GM12878 (cell line): ENCODE data around the gene KCNK1. TPM values are rescaled to one million over a fixed set of nuclear protein-coding genes. Genes with fewer than 3 reads are reported as not detected.

Experiments used
- BCL3 ChIP-seq: IDR thresholded peaks from 2 replicates; pipeline ENCODE4 v1.6.1; 2011; ENCODE audit warnings: borderline replicate concordance, low read depth, mild to moderate bottlenecking, moderate library complexity, low read length; ENCODE audit not compliant: insufficient read depth, poor library complexity, severe bottlenecking
- CBX3 ChIP-seq: fragments of 200-600 bp; sonication (generic); IDR thresholded peaks from 2 replicates; pipeline ENCODE4 v1.6.1; 2016; ENCODE audit warnings: low read depth, borderline replicate concordance
- CHD2 ChIP-seq: IDR thresholded peaks from 2 replicates; pipeline ENCODE4 v1.6.1; 2011; ENCODE audit warnings: low read depth, low read length, improper control_type of control experiment, borderline replicate concordance
- CREB1 ChIP-seq: IDR thresholded peaks from 2 replicates; pipeline ENCODE4 v1.6.1; 2012; ENCODE audit warnings: low read depth, mild to moderate bottlenecking, inconsistent platforms
- EGR1 ChIP-seq, 2 experiments: IDR thresholded peaks; 1 replicate in 1 of 2; 2 replicates in 1 of 2; pipeline ENCODE4 v1.6.1; 2011 to 2012; ENCODE audit warnings: low read depth in 2 of 2, low read length in 2 of 2, borderline replicate concordance in 1 of 2, mild to moderate bottlenecking in 1 of 2, moderate library complexity in 1 of 2
- EP300 ChIP-seq, 2 experiments: fragments of 150-350 bp in 1 of 2; IDR thresholded peaks; 2 replicates each; pipeline ENCODE4 v1.6.1; 2011 to 2012; ENCODE audit warnings: low read depth in 2 of 2, low read length in 2 of 2, borderline replicate concordance in 1 of 2, improper control_type of control experiment in 1 of 2, inconsistent platforms in 1 of 2; ENCODE audit not compliant: control insufficient read depth in 1 of 2
- HDAC2 ChIP-seq: fragments of 200-600 bp; sonication (generic); IDR thresholded peaks from 2 replicates; pipeline ENCODE4 v1.6.1; 2017
- KLF5 ChIP-seq: fragments of 450-650 bp; IDR thresholded peaks from 2 replicates; pipeline ENCODE4 v1.6.1; 2014; ENCODE audit warnings: mild to moderate bottlenecking; ENCODE audit not compliant: partially characterized antibody
- RAD21 ChIP-seq: IDR thresholded peaks from 2 replicates; pipeline ENCODE4 v1.6.1; 2011; ENCODE audit warnings: mild to moderate bottlenecking, low read depth, low read length, moderate library complexity; ENCODE audit not compliant: insufficient read depth
- SPI1 ChIP-seq: IDR thresholded peaks from 2 replicates; pipeline ENCODE4 v1.6.1; 2011; ENCODE audit warnings: low read depth, mild to moderate bottlenecking, low read length, moderate library complexity, borderline replicate concordance; ENCODE audit not compliant: insufficient read depth
- microRNA-seq: library from miRNA; unstranded; fragments of <30 nt; microRNA quantifications from one replicate; pipeline ENCODE4, GENCODE V29; 2018
- polyA plus RNA-seq, 11 experiments: library from polyadenylated mRNA; depleted of rRNA in 4 of 11; unstranded in 6 of 11; stranded (reverse) in 5 of 11; fragments of >200 nt; fragmentation: Nextera tagmentation in 4 of 11; fragmentation: Illumina TruSeq in 1 of 11; extraction: Ambion mirVana in 4 of 11; extraction: Trizol in 1 of 11; gene quantifications; 1 replicate in 1 of 11; 2 replicates in 10 of 11; pipeline versions ENCODE4 v1.2.1 to v1.2.3, GENCODE V29; 2011 to 2016; ENCODE audit warnings: inconsistent platforms in 2 of 11, missing spikeins in 2 of 11, low read depth in 1 of 11
- small RNA-seq: library from RNA; depleted of rRNA; stranded (forward); fragments of <200 nt; gene quantifications from one replicate; pipeline ENCODE3, GENCODE V24; 2014
- total RNA-seq, 4 experiments: library from RNA; depleted of rRNA in 3 of 4; stranded (reverse); fragments of >200 nt in 3 of 4; fragmentation: Illumina TruSeq in 1 of 4; extraction: Trizol in 1 of 4; gene quantifications; 2 replicates each; pipeline versions ENCODE4 v1.2.1 to v1.2.3, GENCODE V29; 2013 to 2021

The KCNK1 gene
- total and polyA plus RNA-seq, 10 of the 15 experiments (the other 5 are each of a cell fraction or from before 2014, with no cell fraction given), result 9.4 to 27.6 (median 15.1) TPM

- TF ChIP-seq EGR1 (IDR thresholded peaks at IDR 0.05; ENCODE audit: borderline replicate concordance in 1 of 2, low read depth in 2 of 2, low read length in 2 of 2) (no peak), CHD2 (no peak), RAD21 (no peak), BCL3 (no peak), CREB1 (0 out of 2 replicates have a peak, but pooled peaks have one; percentile 48), CBX3 (no peak), EP300 (IDR thresholded peaks at IDR 0.05; ENCODE audit: borderline replicate concordance in 1 of 2, control insufficient read depth in 1 of 2, low read depth in 2 of 2, low read length in 2 of 2) (no peak), SPI1 (peak; percentile 25; the same call in 1 of the 2 replicates), KLF5 (no peak), HDAC2 (no peak)
- TF ChIP-seq, all 136 proteins: peak for 8
Observed at GRCh38 chr1:233721004-233721595, 107.2 kb downstream of the KCNK1 start (continued).

Small RNAs within 50 kb of the gene (microRNA-seq; reads per million reads assigned to microRNA genes)
- gene MIR4427, result not detected

Small RNAs within 50 kb of the gene (small RNA-seq; reads per million reads assigned to genes)
- gene MIR4427, result not detected
